ENCODE results near the gene COASY. TPM values are rescaled to one million over a fixed set of nuclear protein-coding genes. Genes with fewer than 3 reads are reported as not detected.
"Not testable (repeated sequence)": the region's sequence is repeated elsewhere in the genome, so short reads cannot be mapped to it uniquely, and the experiment has no call there.

COASY gene
- total RNA-seq, 1 donor from 2014 or later: 78.8 TPM

- peak; percentile 66 for ATAC-seq
- peak; percentile 83 for DNase-seq (ENCODE audit: low spot score)
These were observed 30.9 kb upstream of the COASY start for GRCh38 chr17:42530952-42531454.

DNA sequence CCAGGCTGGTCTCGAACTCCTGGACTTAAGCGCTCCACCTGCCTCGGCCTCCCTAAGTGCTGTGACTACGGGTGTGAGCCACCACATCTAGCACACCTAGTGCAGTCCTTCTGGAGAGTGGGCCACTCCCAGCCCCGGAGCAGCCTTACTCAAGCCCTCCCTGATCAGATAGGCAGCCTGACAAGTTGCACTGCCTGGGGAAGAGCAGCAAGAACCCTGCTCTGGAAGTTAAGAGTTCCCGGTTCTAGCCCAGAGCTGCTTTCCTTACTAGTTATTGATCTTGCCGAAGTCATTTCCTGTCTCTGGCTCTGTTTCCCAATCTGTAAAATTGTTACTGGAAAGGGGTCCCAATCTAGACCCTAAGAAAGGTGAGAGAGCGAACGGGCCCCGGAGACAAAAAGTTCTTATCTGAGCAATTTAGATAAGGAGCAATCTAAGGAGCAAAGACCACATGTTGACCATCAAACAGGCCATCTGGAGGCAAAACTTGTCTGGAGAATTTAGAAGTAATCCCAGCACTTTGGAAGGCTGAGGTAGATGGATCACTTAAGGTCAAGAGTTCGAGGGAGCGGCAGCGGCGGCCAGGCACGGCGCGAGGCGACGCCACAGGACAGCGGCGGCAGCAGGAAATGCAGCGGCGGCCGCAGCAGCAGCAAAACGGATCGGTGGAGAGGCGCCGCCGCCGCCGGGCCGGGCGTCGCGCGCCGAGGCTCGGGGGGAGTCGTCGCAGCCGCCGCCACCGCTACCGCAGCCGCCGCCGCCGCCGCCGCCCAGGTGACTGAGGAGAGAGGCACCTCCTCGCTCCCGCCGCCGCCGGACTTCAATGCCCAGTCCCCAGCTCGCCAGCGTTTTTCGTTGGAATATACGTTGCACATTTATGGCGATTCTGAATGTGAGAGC, 30.2 kb upstream of the COASY start:
- peak; percentile 70 for DNase-seq (ENCODE audit: low spot score)
- ATAC-seq: peak; percentile 40

DNA sequence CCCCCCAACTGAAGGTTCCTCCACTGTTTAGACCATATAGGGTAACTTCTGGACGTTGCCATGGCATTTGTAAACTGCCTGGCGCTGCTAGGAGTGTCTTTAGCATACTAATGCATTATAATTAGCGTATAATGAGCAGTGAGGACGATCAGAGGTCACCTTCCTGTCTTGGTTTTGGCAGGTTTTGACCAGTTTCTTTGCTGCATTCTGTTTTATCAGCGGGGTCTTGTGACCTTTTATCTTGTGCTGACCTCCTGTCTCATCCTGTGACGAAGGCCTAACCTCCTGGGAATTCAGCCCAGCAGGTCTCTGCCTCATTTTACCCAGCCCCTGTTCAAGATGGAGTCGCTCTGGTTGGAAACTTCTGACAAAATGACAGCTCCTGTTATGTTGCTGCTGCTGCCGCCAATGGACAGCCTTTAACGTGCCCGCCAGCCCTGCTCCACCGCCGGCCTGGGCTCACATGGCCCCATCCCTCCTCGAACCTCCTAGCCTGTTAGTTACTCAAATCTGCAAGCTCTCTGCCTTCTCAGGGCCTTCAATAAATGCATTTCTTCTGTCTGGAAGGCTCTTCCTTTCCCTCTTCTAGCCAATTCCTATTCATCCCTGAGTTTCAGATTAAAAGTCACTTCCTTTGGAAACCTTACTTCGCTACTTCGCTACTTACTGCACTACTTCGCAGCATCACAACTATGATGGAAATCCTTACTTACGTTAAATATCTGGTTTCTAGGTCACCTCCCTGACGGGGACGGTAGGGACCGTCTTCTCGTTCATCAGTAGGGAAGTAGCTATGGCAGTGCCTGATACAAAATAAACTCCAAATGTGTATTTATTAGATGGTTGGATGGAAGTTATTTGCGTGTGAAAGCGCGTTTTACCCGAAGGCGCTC, 26.5 kb upstream of the COASY start:
- DNase-seq (ENCODE audit: low spot score): no peak
- no peak for ATAC-seq

- peak; percentile 77 for ATAC-seq
- DNase-seq (ENCODE audit: low spot score): peak; percentile 98
These were observed 25.9 kb upstream of the COASY start, which contains the start of gene NAGLU for GRCh38 chr17:42536048-42536371. TSS of gene NAGLU (plus strand) at chr17:42536241. CDS start at chr17:42536273, 32 bp downstream.

- peak; percentile 94 for DNase-seq (ENCODE audit: low spot score)
- ATAC-seq: peak; percentile 81
These were observed 25.4 kb upstream of the COASY start for GRCh38 chr17:42536372-42537155.

DNA sequence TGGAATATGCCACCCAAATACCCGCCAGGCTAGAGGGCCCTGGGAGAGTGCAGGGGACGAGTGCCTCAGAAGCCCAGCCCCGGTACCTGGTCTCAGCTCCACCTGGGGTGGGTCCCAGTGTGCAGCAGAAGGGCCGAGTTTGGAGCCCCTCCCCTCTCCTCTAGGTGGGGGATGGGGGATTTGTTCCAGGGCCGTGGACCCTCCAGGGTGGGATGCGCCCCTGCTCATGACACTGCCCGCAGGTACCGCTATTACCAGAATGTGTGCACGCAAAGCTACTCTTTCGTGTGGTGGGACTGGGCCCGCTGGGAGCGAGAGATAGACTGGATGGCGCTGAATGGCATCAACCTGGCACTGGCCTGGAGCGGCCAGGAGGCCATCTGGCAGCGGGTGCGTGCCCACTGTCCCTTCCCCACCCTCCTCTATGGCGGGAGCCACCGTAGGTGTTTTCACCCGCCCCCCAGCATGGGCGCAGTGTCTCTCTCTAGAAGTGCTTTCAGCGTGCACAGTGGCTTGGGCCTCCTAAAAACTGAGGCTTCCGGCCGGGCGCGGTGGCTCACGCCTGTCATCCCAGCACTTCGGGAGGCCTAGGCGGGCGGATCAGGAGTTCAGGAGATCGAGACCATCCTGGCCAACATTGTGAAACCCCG, 24.7 kb upstream of the COASY start:
- DNase-seq (ENCODE audit: low spot score): no peak
- no peak for ATAC-seq

DNA sequence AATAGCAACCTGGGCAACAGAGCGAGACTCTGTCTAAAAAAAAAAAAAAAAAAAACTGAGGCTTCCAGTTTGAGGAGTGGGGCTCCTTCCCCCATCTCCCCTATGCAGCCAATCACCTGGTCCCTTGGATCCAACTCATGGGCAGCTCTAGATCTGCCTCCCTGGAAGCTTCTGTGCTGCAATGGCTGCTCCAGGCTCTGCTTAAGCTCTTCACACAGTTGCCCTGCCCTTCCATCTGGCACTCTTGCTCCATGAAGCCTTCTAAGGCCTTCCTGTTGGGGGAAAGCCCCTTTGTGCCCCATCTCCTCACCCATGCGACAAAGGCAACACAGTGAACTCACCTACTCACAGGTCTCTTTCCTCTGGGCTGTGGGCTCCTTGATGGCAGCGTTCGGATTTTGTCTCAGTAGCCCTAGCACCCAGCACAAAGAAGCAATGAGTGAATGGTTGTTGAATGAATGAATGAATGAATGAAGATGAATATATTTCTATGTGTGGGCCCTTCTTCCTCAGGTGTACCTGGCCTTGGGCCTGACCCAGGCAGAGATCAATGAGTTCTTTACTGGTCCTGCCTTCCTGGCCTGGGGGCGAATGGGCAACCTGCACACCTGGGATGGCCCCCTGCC, 24.0 kb upstream of the COASY start:
- ATAC-seq (no peak), DNase-seq (ENCODE audit: low spot score) (no peak)

DNA sequence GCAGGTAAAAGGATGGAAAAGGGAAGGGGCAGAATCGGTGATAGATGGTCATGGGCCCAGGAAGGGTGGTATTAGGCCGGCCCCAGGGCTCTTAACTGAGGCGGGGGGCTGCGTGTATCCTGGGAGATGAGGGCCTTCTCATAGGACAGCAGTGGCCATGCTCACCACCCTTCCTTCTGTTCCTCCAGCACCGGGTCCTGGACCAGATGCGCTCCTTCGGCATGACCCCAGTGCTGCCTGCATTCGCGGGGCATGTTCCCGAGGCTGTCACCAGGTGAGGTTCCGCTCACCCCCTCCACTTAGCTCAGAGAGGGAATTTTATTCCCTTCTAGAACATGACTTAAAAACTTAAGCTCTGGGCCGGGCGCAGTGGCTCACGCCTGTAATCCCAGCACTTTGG, 23.5 kb upstream of the COASY start:
- ATAC-seq (no peak), DNase-seq (ENCODE audit: low spot score) (no peak)

GRCh38 chr17:42540558-42540957, 21.4 kb upstream of the COASY start:
- not testable (repeated sequence) for DNase-seq (ENCODE audit: low spot score)

DNA sequence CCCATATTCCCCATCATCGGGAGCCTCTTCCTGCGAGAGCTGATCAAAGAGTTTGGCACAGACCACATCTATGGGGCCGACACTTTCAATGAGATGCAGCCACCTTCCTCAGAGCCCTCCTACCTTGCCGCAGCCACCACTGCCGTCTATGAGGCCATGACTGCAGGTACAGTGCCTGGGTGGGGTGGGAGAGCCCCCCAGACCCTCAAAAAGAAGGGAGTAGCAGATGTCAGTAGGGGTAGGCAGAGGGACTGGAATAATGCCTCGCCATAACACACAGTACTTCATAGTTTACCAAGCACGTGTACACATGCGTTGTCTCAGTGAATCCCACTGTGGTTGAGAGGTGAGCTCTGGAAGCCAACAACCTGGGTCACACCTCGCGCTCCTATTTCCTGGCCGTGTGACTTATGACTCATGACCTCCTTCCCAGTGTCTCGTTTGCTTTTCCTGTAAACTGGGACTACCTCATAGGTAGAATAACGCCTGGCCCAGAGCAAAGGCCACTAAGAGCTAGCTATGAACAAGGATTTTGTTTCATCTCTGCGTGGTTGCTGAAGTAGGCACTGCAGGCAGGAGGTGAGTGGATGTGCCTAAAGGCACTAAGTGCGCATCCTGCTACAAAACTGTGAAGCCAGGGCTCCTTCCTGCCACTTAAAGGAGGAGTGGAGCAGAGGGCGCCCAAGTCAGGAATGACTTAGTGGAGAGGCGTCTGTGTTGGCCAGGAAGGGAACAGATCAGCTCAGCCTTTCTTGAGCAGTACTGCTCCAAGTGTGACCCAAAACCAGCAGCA, 20.7 kb upstream of the COASY start:
- peak; percentile 25 for ATAC-seq
- no peak for DNase-seq (ENCODE audit: low spot score)

More at GRCh38 chr17:42540558-42540957, 21.4 kb upstream of the COASY start:
- not testable (repeated sequence) for ATAC-seq

- DNase-seq (ENCODE audit: low spot score) (no peak), ATAC-seq (no peak)
These were observed 18.5 kb upstream of the COASY start for GRCh38 chr17:42543190-42544079.

GRCh38 chr17:42544874-42545283, 17.1 kb upstream of the COASY start:
- no peak for DNase-seq (ENCODE audit: low spot score)

GRCh38 chr17:42545755-42546505, 16.0 kb upstream of the COASY start:
- not testable (repeated sequence) for DNase-seq (ENCODE audit: low spot score); ATAC-seq

More at GRCh38 chr17:42544874-42545283, 17.1 kb upstream of the COASY start:
- ATAC-seq: peak; percentile 47

GRCh38 chr17:42547001-42547461, 14.9 kb upstream of the COASY start:
- ATAC-seq (no peak), DNase-seq (ENCODE audit: low spot score) (no peak)

DNA sequence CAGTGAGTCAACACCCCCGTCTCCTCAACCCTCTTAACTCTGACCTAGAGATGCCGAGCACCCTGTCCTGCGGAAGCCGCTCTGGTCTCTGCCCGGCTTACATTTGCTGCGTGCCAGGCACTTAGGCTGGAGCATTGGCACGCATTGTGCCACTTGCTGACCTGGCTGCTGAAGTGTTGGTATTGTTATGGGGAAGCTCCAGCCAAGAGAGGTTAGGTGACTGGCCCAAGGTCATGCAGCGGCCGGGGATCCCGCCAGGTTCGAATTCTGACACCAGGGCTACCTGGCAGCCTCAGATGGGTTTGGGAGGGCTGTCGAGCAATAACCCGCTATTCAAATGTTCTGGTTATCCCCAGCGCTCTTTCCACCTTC, 14.3 kb upstream of the COASY start:
- ATAC-seq: peak; percentile 67
- DNase-seq (ENCODE audit: low spot score): peak; percentile 83

DNA sequence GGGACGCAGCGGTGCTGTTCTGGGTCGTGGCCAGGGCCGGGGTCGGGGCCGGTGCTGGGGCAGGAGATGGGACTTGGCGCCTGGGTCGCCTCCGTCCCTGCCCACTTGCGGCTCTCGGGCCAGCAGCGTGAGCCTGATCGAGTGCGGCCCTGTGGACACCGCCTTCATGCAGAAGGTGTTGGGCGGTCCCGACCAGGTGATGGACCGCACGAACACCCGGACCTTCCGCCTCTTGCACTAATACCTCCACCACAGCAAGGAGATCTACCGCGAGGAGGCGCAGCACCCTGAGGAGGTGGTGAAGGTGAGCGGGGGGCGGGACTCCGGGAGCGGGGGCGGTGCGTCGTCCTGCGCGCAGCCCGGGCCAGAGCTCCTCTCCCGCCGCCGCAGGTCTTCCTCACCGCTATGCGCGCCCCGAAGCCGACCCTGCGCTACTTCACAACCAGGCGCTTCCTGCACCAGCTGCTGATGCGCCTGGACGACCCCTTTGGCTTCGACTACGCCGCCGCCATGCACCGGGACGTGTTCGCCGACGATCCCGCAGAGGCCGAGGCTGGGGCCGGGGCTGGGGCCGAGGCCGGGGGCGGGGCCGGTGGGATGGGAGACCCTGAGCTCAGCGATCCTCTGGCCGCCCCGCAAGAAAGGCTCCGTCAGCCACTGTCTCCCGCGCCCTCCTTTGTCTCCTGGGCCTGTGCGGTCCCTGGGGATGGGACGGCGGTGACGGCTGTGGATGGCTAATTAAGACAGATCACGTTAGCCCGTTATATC, 13.7 kb upstream of the COASY start:
- ATAC-seq: peak; percentile 74
- DNase-seq (ENCODE audit: low spot score): peak; percentile 80
